ENCODE measurements around the gene EPHB2.

Gene EPHB2

GRCh38 chr1:22780696-22781095 is 70.1 kb downstream of the EPHB2 start:
- DNase-seq (ENCODE audit: low read depth), result peak; percentile 17

DNA sequence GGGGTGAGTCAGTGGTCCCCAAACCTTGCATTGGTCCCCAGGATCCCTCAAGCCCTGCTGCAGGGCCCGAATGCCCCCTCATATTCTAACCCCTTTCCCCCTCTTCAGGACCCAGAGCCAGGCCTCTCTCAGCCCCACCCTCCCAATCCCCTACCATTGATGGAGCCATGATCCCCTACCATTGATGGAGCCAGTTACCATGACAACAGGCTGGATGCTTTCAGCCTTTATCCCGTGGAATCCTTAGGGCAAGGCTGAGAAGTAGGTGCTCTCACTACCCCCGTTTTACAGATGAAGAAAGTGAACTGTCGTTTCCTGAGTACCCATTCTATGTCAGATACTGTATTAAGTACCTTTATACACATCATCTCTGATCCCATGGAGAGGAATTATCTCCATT is 70.8 kb downstream of the EPHB2 start:
- no peak for DNase-seq (ENCODE audit: low read depth)

- no peak for DNase-seq (ENCODE audit: low read depth)
Observed at GRCh38 chr1:22782406-22782805, 71.8 kb downstream of the EPHB2 start.

- DNase-seq (ENCODE audit: low read depth), result no peak
Observed at GRCh38 chr1:22784317-22784716, 73.7 kb downstream of the EPHB2 start.

- no peak for DNase-seq (ENCODE audit: low read depth)
Observed at GRCh38 chr1:22784737-22785136, 74.1 kb downstream of the EPHB2 start.

DNA sequence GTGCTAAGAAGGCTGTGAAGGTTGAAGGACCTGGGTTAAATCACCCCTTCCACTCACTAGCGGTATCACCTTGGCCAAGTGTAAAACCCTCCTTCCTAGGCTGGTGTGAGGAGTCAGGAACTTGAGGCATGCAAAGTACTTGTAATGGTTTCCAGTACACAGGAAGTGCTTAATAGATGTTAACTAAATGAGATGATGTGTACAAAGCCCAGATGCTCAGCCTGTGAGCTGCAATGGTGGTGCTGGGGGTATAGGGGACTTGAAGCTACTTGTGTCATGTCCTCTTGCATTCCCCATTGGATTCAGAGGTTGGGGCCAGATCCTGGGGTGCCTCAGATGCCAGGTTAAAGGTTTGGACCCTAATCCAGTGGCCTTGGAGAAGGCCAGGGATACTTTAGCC is 75.5 kb downstream of the EPHB2 start:
- DNase-seq (ENCODE audit: low read depth), result no peak

GRCh38 chr1:22786719-22787489 is 76.3 kb downstream of the EPHB2 start:
- no peak for DNase-seq (ENCODE audit: low read depth)

GRCh38 chr1:22787636-22788035 is 77.0 kb downstream of the EPHB2 start:
- DNase-seq (ENCODE audit: low read depth), result no peak

- peak; percentile 19 for DNase-seq (ENCODE audit: low read depth)
Observed at GRCh38 chr1:22788254-22788661, 77.6 kb downstream of the EPHB2 start.

- peak; percentile 47 for DNase-seq (ENCODE audit: low read depth)
Observed at GRCh38 chr1:22789356-22789994, 78.8 kb downstream of the EPHB2 start.

GRCh38 chr1:22790232-22791008 is 79.8 kb downstream of the EPHB2 start:
- no peak for DNase-seq (ENCODE audit: low read depth)

- no peak for DNase-seq (ENCODE audit: low read depth)
Observed at GRCh38 chr1:22791831-22792347, 81.2 kb downstream of the EPHB2 start.

DNA sequence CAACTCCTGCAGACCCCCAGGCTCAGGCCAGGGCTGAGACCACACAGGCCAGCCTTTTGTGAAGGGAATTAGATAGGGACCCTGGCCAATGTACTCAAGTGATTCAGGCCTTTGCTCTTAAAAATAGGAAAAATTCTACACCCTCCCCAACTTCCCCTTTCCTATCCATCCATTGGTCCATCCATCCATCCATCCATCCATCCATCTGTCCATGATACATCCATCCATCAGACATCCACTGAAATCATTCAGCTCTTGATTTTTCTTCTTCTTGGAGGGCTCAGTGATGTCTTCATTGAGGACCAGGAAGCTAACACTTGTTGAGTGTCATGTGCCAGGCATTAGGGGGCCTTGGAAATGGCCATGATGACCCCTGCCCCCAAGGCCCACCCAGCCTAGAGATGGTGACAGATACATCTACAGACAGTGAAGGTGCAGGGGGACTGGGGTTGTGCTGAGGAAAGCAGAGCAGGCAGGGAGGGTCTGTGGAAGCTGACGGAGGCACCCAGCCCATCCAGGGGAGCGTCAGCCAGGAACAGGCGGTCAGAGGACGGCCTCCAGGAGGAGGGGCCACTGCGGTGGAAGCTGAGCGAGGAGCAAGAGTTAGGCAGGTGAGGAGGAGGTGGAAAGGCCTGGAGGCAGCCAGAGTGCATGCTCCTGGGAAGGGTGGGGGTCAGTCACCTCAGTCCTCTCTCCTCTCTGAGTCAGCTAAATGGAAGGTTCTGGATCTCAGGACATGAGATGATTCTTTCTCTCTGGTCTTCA is 81.9 kb downstream of the EPHB2 start:
- no peak for DNase-seq (ENCODE audit: low read depth)

DNA sequence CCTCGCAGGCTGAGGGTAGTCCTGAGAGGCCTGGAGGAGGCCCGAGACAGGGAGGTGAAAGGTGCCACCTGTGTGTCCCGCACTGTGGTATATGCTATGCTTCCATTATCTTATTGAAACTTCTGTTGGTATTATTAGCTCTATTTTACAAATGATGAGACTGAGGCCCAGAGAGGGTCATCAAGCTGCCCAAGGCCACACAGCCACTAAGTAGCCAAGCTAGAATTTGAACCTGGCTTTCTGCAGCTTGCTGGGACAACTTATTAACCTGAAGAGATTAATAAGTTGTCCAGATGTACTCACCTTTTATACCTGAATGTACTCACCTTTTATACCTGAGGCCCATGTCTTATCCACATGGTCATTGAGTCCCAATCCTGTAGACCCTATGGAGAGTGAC is 83.0 kb downstream of the EPHB2 start:
- no peak for DNase-seq (ENCODE audit: low read depth)

DNA sequence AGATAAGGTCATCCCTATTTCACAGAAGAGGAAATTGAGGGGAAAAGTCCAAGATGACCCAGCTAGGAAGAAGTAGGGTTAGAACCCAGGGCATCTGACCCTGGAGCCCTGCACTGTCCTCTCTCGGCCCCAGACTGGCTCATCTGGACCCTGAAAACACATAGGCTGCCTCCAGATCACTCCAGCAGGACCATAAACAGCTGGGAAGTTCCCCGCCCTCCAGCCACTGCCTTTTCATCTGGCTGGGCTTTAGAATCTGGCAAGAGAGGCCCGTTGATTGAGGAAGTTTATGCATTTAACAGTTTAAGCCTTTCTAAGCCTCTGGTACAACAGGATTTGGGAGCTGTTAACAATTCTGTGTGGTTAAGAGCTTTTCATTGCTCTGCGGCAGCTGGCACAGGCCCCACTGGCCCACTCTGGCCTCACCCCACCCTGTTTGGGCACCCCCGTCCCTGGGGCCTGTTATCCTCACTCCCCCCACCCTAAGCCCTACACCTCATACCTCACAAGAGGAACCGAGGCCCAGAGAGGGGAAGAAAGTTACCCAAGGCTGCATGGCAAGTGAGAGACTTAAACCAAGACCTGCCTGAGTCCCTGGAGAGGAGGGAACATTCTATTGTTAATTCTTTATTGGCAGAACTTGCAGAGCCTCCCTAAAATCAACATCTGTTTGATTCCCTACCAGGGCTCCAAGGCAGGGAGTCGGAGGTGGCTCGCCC is 84.2 kb downstream of the EPHB2 start:
- DNase-seq (ENCODE audit: low read depth), result no peak

DNA sequence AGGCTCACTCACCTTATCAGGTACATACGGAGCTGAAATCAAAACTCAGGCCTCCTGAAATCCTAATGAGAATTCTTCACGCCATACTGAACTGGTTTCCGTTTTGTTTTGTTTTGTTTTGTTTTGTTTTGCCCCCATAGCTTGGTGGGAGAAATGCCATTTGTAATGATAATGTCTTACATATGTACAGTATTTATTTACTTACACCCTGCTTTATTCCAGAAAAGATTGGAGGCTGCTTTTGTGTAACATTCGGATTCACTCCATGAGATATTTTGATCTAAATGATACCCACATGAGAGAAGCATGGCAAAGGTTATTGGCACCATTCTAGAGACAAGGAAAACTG is 84.7 kb downstream of the EPHB2 start:
- no peak for DNase-seq (ENCODE audit: low read depth)

- DNase-seq (ENCODE audit: low read depth), result peak; percentile 36
Observed at GRCh38 chr1:22796642-22797041, 86.0 kb downstream of the EPHB2 start.

DNA sequence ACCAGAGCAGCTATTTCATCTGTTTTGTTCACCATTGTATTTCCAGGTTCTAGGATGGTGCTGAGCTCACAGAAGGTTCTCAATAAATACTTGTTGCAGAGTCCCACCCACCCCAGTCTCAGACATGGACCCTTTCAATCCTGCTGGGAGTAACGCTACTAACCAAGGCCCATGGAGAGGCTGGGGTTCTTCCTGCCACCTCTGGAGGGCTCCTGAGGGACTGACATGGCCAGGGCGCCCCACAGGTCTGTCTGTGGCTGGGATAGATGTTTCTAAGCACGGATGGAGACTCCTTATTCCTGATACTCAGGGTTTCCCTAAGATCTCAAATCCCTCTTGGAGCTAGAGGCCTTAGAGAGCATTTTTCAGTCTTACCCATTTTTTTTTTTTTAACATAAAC is 87.4 kb downstream of the EPHB2 start:
- DNase-seq (ENCODE audit: low read depth), result no peak

DNA sequence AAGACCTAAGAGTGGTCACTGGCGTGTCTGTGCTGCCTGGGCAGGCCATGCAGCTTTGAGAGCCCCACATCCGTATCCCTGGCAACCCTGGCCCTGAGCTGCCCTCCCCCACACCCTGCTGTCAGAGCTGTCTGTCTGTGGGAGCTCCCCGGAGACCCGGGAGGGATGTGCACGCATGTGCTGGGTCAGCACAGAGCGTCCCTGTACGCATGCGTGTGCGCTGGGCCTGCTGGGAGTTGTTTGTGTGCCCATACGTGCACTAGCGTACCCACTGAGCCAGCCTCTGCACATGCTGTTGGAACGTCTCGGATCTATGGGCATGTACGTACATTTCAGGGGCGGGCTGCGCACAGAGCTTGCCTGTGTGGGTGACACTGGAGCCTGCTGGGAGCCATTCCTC is 89.3 kb downstream of the EPHB2 start:
- DNase-seq (ENCODE audit: low read depth), result no peak

- DNase-seq (ENCODE audit: low read depth), result peak; percentile 42
Observed at GRCh38 chr1:22800629-22801028, 90.0 kb downstream of the EPHB2 start.

DNA sequence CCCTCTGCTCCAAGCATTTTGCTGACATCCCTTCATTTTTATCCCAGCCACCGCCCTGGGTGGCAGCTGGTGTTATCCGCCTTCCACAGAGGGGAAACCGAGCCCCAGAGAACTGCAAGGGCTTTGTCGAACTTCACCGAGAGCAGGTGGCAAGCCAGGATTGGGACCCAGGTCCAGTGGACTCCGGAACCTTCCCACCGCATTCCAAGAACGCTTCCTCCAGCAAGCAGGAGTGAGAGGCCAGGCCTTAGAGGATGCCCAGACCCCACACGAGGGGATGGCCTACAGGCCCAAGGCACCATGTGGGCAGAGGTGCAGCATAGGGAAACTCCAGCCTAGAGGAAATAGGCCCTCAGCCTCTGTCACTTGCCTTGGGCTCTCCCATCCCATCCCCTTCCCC is 90.7 kb downstream of the EPHB2 start:
- DNase-seq (ENCODE audit: low read depth), result no peak

DNA sequence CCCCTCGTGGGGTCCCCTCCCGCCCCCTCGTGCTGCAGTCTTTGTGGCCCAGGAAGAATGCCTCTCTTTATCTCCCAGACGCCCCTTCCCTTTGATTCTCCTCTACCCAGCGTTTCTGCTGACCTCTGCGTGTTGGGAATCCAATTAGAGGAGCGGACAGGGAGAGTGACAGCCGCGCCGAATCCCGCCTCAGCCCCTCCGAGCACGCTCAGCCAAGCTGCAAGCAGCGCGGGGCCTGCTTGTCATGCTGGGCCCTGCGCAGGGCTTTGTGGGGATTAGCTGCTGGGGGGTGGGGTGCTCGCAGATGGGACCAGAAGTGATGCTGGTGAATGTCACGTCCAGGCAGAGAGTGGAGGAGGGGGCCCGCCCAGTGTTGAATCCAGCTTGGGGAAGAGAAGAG is 91.1 kb downstream of the EPHB2 start:
- DNase-seq (ENCODE audit: low read depth), result no peak
